ENCODE results near the gene MT2A. TPM values are rescaled to one million over a fixed set of nuclear protein-coding genes. Genes with fewer than 3 reads are reported as not detected.

Gene MT2A
- total and polyA plus RNA-seq, 2 of the 13 experiments (the other 11 are each of a cell fraction or from before 2014, with no cell fraction given) = 135 to 371 TPM

DNA sequence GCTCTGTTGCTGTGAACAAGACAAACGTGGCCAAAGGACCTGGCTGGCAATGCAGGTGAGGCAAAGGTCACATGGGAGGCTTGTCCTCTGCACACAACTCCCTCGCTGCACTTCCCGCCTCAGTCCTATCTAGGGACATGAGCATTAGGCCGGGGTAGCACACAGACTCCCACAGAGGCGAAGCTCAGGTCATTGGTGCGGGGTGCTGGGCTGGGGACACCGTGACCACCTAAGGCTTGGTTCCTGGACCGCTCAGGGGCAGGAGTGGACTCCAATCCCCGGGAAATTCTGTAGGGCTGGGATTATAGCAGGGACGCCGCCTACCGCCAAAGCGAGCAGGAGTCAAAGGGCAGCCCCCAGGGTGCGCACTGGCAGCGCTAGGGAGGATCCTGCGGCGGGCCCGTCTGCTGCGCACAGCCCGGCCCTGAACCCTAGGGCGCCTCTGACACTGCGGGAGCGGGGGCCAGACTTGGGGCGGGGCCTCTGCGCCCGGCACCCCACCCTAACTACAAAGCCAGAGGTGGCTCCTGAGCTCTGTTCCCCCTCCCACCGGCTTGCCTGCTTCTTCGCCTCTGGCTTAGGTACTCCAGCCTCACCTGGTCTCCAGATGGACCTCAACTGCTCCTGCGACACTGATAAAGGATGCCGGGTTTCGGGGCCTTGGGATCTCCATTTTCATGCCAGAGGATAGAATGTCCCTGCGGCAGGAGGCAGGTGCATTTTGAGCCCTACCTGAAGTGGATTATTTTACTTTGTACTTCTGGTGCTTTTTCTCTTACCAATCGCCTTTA, 39.5 kb downstream of the MT2A start (continued):
- TF ChIP-seq, protein P1, sequence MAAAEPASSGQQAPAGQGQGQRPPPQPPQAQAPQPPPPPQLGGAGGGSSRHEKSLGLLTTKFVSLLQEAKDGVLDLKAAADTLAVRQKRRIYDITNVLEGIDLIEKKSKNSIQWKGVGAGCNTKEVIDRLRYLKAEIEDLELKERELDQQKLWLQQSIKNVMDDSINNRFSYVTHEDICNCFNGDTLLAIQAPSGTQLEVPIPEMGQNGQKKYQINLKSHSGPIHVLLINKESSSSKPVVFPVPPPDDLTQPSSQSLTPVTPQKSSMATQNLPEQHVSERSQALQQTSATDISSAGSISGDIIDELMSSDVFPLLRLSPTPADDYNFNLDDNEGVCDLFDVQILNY (CRISPR knock-in tag; conservative IDR thresholded peaks at IDR 0.05) = 0 out of 2 replicates have a peak, but pooled peaks have one; percentile 5
- TF ChIP-seq ZNF761 (CRISPR knock-in tag; conservative IDR thresholded peaks at IDR 0.05) (no peak), GZF1 (CRISPR knock-in tag; IDR thresholded peaks at IDR 0.05) (0 out of 2 replicates have a peak, but pooled peaks have one; percentile 30), ZNF724P (CRISPR knock-in tag; IDR thresholded peaks at IDR 0.05; ENCODE audit: borderline replicate concordance) (peak; percentile 66; the same call in 1 of the 2 replicates), ZSCAN12 (CRISPR knock-in tag; IDR thresholded peaks at IDR 0.05) (no peak), RAD51 (IDR thresholded peaks at IDR 0.05; ENCODE audit: borderline replicate concordance) (no peak), EHMT2 (IDR thresholded peaks at IDR 0.05; ENCODE audit: borderline replicate concordance, low read depth, low read length) (no peak), ZMYM3 (CRISPR knock-in tag; IDR thresholded peaks at IDR 0.05) (peak; percentile 60; the same call in 1 of the 2 replicates), HNRNPLL (IDR thresholded peaks at IDR 0.05; ENCODE audit: low read depth, low read length, poor library complexity, severe bottlenecking) (peak; percentile 86), ZMAT3 (CRISPR knock-in tag; conservative IDR thresholded peaks at IDR 0.05) (no peak), MXI1 (IDR thresholded peaks at IDR 0.05; ENCODE audit: borderline replicate concordance, low read depth, low read length) (no peak), LCORL (IDR thresholded peaks at IDR 0.05) (no peak), LCORL (CRISPR knock-in tag; IDR thresholded peaks at IDR 0.05) (peak; percentile 46; the same call in 1 of the 2 replicates), ZSCAN21 (CRISPR knock-in tag; IDR thresholded peaks at IDR 0.05; ENCODE audit: borderline replicate concordance) (peak; percentile 26; the same call in 1 of the 2 replicates), HOXA5 (CRISPR knock-in tag; IDR thresholded peaks at IDR 0.05) (no peak), SPEN (CRISPR knock-in tag; IDR thresholded peaks at IDR 0.05; ENCODE audit: low read depth) (0 out of 2 replicates have a peak, but pooled peaks have one; percentile 44), ZSCAN25 (CRISPR knock-in tag; IDR thresholded peaks at IDR 0.05) (peak; percentile 31; the same call in 1 of the 2 replicates), RFXAP (CRISPR knock-in tag; IDR thresholded peaks at IDR 0.05; ENCODE audit: borderline replicate concordance) (no peak)
- TF ChIP-seq, protein P2, sequence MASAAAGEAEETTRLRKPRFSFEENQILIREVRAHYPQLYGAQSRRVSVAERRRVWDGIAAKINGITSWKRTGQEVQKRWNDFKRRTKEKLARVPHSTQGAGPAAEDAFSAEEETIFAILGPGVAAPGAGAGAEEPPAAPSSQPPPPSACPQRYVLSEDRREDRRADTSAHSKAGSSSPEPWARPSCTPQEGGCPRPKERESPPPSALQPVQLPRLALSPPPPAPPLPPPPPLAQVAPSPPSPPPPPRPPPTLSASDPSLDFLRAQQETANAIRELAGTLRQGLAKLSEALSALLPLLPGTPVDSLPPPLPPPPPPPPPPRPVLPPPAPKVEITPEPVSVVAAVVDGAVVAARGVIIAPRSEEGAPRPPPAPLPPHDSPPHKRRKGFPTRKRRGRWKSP (CRISPR knock-in tag; IDR thresholded peaks at IDR 0.05) = peak; percentile 89; the same call in 1 of the 2 replicates
- TF ChIP-seq, protein P3, sequence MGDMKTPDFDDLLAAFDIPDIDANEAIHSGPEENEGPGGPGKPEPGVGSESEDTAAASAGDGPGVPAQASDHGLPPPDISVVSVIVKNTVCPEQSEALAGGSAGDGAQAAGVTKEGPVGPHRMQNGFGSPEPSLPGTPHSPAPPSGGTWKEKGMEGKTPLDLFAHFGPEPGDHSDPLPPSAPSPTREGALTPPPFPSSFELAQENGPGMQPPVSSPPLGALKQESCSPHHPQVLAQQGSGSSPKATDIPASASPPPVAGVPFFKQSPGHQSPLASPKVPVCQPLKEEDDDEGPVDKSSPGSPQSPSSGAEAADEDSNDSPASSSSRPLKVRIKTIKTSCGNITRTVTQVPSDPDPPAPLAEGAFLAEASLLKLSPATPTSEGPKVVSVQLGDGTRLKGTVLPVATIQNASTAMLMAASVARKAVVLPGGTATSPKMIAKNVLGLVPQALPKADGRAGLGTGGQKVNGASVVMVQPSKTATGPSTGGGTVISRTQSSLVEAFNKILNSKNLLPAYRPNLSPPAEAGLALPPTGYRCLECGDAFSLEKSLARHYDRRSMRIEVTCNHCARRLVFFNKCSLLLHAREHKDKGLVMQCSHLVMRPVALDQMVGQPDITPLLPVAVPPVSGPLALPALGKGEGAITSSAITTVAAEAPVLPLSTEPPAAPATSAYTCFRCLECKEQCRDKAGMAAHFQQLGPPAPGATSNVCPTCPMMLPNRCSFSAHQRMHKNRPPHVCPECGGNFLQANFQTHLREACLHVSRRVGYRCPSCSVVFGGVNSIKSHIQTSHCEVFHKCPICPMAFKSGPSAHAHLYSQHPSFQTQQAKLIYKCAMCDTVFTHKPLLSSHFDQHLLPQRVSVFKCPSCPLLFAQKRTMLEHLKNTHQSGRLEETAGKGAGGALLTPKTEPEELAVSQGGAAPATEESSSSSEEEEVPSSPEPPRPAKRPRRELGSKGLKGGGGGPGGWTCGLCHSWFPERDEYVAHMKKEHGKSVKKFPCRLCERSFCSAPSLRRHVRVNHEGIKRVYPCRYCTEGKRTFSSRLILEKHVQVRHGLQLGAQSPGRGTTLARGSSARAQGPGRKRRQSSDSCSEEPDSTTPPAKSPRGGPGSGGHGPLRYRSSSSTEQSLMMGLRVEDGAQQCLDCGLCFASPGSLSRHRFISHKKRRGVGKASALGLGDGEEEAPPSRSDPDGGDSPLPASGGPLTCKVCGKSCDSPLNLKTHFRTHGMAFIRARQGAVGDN (CRISPR knock-in tag; IDR thresholded peaks at IDR 0.05) = peak; percentile 86
- TF ChIP-seq, protein P4, sequence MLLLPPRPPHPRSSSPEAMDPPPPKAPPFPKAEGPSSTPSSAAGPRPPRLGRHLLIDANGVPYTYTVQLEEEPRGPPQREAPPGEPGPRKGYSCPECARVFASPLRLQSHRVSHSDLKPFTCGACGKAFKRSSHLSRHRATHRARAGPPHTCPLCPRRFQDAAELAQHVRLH (CRISPR knock-in tag; IDR thresholded peaks at IDR 0.05; ENCODE audit: borderline replicate concordance, low read depth) = no peak
- TF ChIP-seq, protein P5, sequence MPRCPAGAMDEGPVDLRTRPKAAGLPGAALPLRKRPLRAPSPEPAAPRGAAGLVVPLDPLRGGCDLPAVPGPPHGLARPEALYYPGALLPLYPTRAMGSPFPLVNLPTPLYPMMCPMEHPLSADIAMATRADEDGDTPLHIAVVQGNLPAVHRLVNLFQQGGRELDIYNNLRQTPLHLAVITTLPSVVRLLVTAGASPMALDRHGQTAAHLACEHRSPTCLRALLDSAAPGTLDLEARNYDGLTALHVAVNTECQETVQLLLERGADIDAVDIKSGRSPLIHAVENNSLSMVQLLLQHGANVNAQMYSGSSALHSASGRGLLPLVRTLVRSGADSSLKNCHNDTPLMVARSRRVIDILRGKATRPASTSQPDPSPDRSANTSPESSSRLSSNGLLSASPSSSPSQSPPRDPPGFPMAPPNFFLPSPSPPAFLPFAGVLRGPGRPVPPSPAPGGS (CRISPR knock-in tag; IDR thresholded peaks at IDR 0.05) = 0 out of 2 replicates have a peak, but pooled peaks have one; percentile 30
